ENCODE measurements around the gene KCNAB1.

KCNAB1 gene

GRCh38 chr3:156395961-156396710 lies 275.8 kb downstream of the KCNAB1 start:
- TF ChIP-seq CTCF (IDR thresholded peaks at IDR 0.05; ENCODE audit: borderline replicate concordance, insufficient read depth, low read depth, low read length): no peak
- H3K4me3 ChIP-seq (ENCODE audit: low read depth, low read length): no peak overlapping the region

GRCh38 chr3:156396851-156397250 lies 276.5 kb downstream of the KCNAB1 start:
- TF ChIP-seq CTCF (IDR thresholded peaks at IDR 0.05; ENCODE audit: borderline replicate concordance, insufficient read depth, low read depth, low read length): no peak
- H3K4me3 ChIP-seq (ENCODE audit: low read depth, low read length): no peak overlapping the region

- no peak overlapping the region for H3K4me3 ChIP-seq (ENCODE audit: low read depth, low read length)
- TF ChIP-seq CTCF (IDR thresholded peaks at IDR 0.05; ENCODE audit: borderline replicate concordance, insufficient read depth, low read depth, low read length): no peak
These were observed 277.2 kb downstream of the KCNAB1 start for GRCh38 chr3:156397534-156397933.

- H3K4me3 ChIP-seq (ENCODE audit: low read depth, low read length): no peak overlapping the region
- TF ChIP-seq CTCF (IDR thresholded peaks at IDR 0.05; ENCODE audit: borderline replicate concordance, insufficient read depth, low read depth, low read length): no peak
These were observed 279.7 kb downstream of the KCNAB1 start for GRCh38 chr3:156400062-156400461.

- H3K4me3 ChIP-seq (ENCODE audit: low read depth, low read length): no peak overlapping the region
- TF ChIP-seq CTCF (IDR thresholded peaks at IDR 0.05; ENCODE audit: borderline replicate concordance, insufficient read depth, low read depth, low read length): no peak
These were observed 280.4 kb downstream of the KCNAB1 start for GRCh38 chr3:156400735-156401134.

- no peak overlapping the region for H3K4me3 ChIP-seq (ENCODE audit: low read depth, low read length)
- TF ChIP-seq CTCF (IDR thresholded peaks at IDR 0.05; ENCODE audit: borderline replicate concordance, insufficient read depth, low read depth, low read length): no peak
These were observed 283.8 kb downstream of the KCNAB1 start for GRCh38 chr3:156404217-156404616.

- H3K4me3 ChIP-seq (ENCODE audit: low read depth, low read length): no peak overlapping the region
- no peak for TF ChIP-seq CTCF (IDR thresholded peaks at IDR 0.05; ENCODE audit: borderline replicate concordance, insufficient read depth, low read depth, low read length)
These were observed 286.0 kb downstream of the KCNAB1 start for GRCh38 chr3:156406393-156406792.

Data from GM12875 (cell line).